HUES48 (cell line): Measurements from ENCODE around the gene TCP1.

Experiments
- H3K27ac ChIP-seq: one replicate; pipeline ENCODE4 v1.7.0; 2013; ENCODE audit warnings: low read depth, low read length, inconsistent platforms
- H3K27me3 ChIP-seq: 2 replicates; pipeline ENCODE4 v1.6.1; 2013; ENCODE audit warnings: mild to moderate bottlenecking, low read length; ENCODE audit not compliant: control insufficient read depth, insufficient read depth
- H3K36me3 ChIP-seq: 2 replicates; pipeline ENCODE4 v1.6.1; 2013; ENCODE audit warnings: low read length; ENCODE audit not compliant: control insufficient read depth, insufficient read depth
- H3K4me1 ChIP-seq: 2 replicates; pipeline ENCODE4 v1.6.1; 2013; ENCODE audit warnings: mild to moderate bottlenecking, low read length; ENCODE audit not compliant: control insufficient read depth, insufficient read depth
- H3K4me3 ChIP-seq: 2 replicates; pipeline ENCODE4 v1.5.1; 2013; ENCODE audit warnings: mild to moderate bottlenecking, low read depth, low read length
- H3K9ac ChIP-seq: 2 replicates; pipeline ENCODE4 v1.6.1; 2013; ENCODE audit warnings: mild to moderate bottlenecking, low read depth, low read length, moderate library complexity
- H3K9me3 ChIP-seq: 2 replicates; pipeline ENCODE4 v1.6.1; 2013; ENCODE audit warnings: low read length; ENCODE audit not compliant: control insufficient read depth, insufficient read depth

TCP1 gene

DNA sequence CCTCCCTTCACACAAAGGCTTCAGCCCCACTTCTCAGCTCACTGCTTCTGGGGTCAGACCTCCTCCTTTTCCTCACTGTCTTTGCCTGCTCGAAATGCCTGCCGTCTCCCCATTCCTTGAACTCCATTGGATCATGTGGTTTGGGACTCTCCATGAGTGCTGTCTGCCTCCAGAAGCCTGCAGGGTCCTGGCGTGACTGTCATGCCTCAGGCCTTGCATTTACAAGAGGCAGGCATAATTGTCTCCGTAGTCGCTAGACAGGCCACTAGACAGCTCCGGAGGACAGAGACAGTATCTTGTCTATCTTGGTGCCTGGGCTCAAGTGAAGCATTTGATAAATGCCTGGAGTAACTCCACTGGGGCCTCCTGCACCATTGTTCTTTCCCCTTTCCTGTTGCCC lies 26.0 kb upstream of the TCP1 start:
- no peaks in the 10 kb centered on the region for H3K9me3 ChIP-seq
- H3K4me1 ChIP-seq = no peaks in the 10 kb centered on the region

DNA sequence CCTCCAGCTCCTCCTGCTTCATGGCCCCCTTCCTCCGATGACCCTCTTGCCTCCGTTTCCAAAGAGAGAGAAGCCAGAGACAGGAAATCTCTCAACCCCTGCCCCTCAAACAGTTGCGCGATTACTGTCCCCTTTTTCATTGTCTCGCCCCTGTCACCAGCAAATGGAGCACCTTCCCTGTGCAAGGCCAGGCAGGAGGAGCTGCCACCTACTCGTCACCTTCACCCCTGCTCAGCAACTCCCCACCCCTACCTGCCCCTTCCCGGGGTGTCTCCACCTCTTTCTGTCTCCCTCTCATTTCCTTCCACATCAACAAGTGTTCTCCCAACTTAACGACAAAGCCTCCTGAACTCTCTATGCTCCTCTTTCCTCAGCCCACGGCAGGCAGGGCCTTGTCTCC lies 24.4 kb upstream of the TCP1 start:
- no peak overlapping the region for H3K9ac ChIP-seq
- no peaks in the 10 kb centered on the region for H3K36me3 ChIP-seq
- no peaks in the 10 kb centered on the region for H3K27me3 ChIP-seq
- H3K4me1 ChIP-seq = no peaks in the 10 kb centered on the region
- H3K4me3 ChIP-seq = no peak overlapping the region
- H3K27ac ChIP-seq = no peak overlapping the region
- H3K9me3 ChIP-seq = no peaks in the 10 kb centered on the region

More for the DNA sequence above, 26.0 kb upstream of the TCP1 start:
- Histone ChIP-seq H3K27ac (no peak overlapping the region), H3K27me3 (no peaks in the 10 kb centered on the region), H3K4me3 (no peak overlapping the region), H3K9ac (no peak overlapping the region), H3K36me3 (no peaks in the 10 kb centered on the region)

DNA sequence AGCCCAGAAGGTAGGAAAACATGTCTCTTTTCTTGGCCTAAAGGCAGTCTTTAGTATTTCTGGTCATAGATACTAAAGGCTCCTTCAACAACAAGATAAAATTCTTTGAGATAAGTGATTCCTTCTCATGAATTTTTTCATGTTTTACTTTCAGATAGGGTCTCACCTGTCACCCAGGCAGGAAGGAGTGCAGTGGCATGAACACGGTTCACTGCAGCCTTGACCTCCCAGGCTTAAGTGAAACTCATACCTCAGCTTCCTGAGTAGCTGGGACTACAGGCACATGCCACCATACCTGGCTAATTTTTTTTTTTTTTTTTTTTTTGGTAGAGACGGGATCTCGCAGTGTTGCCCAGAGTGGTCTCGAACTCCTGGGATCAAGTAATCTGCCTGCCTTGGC lies 19.7 kb upstream of the TCP1 start:
- H3K4me1 ChIP-seq = no peaks in the 10 kb centered on the region
- no peaks in the 10 kb centered on the region for H3K9me3 ChIP-seq
- no peaks in the 10 kb centered on the region for H3K36me3 ChIP-seq
- H3K27me3 ChIP-seq = no peaks in the 10 kb centered on the region
- no peak overlapping the region for H3K27ac ChIP-seq
- H3K4me3 ChIP-seq = no peak overlapping the region
- H3K9ac ChIP-seq = no peak overlapping the region

DNA sequence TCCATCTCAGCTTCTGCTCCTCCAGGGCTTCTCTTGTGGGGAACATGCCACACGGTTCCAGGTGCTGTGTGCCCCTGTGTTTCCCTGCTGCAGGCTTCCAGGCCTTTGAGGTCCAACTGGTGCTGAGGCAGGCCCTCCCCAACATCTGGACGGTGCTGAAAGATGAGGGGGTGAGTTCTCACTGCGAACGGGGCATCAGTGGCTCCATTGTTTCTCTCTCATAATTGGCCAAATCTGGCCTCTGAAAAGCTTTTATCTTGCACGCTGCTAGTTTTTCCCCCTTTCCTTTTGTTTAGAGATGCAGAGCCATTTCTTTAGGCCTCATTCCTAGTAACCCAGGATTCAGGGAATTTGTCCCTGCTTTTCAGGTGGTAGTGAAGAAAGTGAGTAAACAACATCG lies 19.2 kb upstream of the TCP1 start:
- no peaks in the 10 kb centered on the region for H3K36me3 ChIP-seq
- no peak overlapping the region for H3K27ac ChIP-seq
- H3K9me3 ChIP-seq = no peaks in the 10 kb centered on the region
- no peak overlapping the region for H3K4me3 ChIP-seq
- H3K9ac ChIP-seq = no peak overlapping the region
- H3K4me1 ChIP-seq = no peaks in the 10 kb centered on the region
- H3K27me3 ChIP-seq = no peaks in the 10 kb centered on the region

DNA sequence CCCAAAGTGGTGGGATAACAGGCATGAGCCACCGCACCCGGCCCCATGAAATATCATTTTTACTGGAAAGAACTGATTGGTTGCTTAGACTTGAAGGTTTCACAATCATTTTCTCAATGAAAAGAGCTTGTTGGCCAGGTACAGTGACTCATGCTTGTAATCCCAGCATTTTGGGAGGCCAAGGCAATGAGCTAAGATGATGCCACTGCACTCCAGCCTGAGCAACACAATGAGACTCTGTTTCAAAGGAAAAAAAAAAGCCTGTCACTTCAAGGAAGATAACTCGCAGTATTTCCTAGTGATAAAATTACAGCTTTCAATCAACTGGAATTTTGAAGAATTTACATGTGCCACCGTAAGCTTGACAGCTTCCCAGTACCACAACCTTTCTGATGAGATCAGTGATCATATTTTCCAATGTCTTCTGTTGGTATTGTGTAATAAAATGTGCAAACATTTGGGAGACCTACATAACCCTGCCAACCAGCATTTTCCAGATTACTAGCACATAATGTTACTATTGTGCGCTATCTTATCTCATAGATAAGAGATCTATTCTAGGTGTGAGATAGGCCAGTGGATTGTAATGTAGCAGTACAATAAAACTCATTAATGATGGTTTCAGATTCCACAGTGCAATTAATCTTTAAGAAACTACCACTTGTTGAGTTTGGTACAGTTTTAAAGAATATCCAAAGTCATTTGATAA lies 17.9 kb upstream of the TCP1 start:
- Histone ChIP-seq H3K27ac (no peak overlapping the region), H3K9me3 (no peaks in the 10 kb centered on the region), H3K4me1 (no peaks in the 10 kb centered on the region), H3K9ac (no peak overlapping the region), H3K27me3 (no peaks in the 10 kb centered on the region), H3K36me3 (no peaks in the 10 kb centered on the region), H3K4me3 (no peak overlapping the region)

DNA sequence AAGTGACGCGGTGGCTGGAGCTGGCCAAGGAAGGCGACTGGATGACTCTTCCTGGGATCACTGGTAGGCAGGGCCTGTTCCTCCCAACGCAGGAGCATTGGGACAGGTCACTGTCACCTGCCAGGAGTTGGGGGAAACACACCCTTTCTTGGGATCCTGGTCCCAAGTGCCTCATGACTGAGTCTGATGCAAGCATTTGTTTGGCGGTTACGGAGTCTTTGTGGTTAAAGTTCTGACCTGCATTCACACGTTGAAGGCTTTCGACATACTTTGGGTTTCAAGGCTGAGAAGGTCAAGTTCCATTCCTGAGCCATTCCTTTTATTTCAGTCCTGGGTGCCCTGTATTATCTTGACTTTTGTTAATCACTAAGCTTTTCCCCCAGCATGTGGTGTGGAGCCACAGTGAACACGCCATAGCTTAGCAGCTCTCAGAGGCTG lies 16.6 kb upstream of the TCP1 start:
- Histone ChIP-seq H3K4me3 (no peak overlapping the region), H3K27ac (peak overlapping the region; percentile 23), H3K9me3 (no peaks in the 10 kb centered on the region), H3K36me3 (no peaks in the 10 kb centered on the region), H3K27me3 (no peaks in the 10 kb centered on the region), H3K4me1 (no peaks in the 10 kb centered on the region; the same call in 1 of the 2 replicates), H3K9ac (no peak overlapping the region)

DNA sequence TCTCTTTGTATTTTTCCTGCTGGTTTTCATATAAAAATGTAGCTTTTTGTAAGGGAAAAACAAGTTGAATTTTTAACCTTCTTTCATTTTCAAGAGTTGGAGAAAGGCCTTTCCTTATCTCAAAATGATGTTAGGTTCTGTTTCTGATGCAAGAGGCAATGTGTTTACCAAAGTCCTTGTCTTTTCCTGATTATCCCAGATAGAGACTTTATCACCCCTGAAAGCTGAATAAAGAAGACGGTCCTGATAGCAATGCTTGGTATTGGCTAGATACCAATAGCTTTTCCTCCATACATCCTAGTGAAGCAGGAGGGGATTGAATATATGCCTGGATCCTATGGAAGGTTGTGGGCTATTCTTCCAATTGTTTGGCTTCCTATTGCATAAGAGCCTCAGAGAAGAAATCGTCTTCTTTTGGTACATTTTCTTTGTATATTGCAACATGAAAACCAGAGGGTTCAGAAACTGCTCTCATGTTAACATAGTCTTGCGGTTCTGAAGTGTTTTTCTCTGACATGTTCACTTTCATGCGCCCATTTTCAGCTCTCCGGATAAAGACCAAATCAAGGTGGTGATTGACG lies 16.1 kb upstream of the TCP1 start:
- no peak overlapping the region for H3K4me3 ChIP-seq
- no peaks in the 10 kb centered on the region for H3K27me3 ChIP-seq
- no peaks in the 10 kb centered on the region for H3K36me3 ChIP-seq
- H3K9me3 ChIP-seq = no peaks in the 10 kb centered on the region
- H3K9ac ChIP-seq = no peak overlapping the region
- H3K4me1 ChIP-seq = no peaks in the 10 kb centered on the region; the same call in 1 of the 2 replicates
- peak overlapping the region; percentile 23 for H3K27ac ChIP-seq

DNA sequence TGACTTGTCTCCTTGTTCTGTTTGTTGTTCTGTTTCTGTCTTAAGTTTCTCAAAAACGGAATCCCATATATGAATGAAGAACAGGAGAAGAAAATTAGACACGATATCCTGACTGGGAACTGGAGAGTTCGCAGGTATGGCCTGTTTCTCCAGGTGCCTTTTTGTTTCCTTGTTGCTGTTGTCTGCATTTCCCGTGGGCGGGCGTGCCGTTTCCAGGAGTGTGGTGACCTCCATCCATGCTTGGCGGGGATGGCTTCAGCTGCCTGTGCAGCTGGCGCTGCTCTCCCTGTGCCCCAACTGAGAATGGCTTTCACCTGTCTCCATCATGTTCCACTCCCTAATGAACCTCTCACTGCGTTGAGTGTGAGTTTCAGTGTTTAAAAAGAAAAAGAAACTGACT lies 15.1 kb upstream of the TCP1 start:
- Histone ChIP-seq H3K9me3 (no peaks in the 10 kb centered on the region), H3K36me3 (peaks cover 4% of the 10 kb centered on the region; the same call in 1 of the 2 replicates), H3K9ac (no peak overlapping the region), H3K4me1 (no peaks in the 10 kb centered on the region; the same call in 1 of the 2 replicates), H3K4me3 (no peak overlapping the region), H3K27me3 (no peaks in the 10 kb centered on the region), H3K27ac (no peak overlapping the region)

DNA sequence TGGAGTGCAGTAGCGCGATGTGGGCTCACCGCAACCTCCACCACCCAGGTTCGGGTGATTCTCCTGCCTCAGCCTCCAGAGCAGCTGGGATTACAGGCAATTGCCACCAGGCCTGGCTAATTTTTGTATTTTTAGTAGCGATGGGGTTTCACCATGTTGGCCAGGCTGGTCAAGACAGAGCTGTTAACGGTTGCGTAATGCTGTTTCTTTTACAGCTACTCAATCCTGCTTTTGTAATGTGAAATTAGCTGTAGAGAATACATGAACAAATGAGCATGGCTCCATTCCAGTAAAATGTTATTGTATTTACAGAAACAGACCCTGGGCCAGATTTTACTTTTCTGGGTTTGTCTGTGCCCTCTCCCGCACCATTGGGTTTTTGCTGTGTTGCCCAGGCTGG lies 12.5 kb upstream of the TCP1 start:
- H3K9ac ChIP-seq = no peak overlapping the region
- no peaks in the 10 kb centered on the region; the same call in 1 of the 2 replicates for H3K4me1 ChIP-seq
- no peaks in the 10 kb centered on the region for H3K9me3 ChIP-seq
- no peak overlapping the region for H3K4me3 ChIP-seq
- H3K27ac ChIP-seq = no peak overlapping the region
- no peaks in the 10 kb centered on the region for H3K27me3 ChIP-seq
- peaks cover 29% of the 10 kb centered on the region for H3K36me3 ChIP-seq

DNA sequence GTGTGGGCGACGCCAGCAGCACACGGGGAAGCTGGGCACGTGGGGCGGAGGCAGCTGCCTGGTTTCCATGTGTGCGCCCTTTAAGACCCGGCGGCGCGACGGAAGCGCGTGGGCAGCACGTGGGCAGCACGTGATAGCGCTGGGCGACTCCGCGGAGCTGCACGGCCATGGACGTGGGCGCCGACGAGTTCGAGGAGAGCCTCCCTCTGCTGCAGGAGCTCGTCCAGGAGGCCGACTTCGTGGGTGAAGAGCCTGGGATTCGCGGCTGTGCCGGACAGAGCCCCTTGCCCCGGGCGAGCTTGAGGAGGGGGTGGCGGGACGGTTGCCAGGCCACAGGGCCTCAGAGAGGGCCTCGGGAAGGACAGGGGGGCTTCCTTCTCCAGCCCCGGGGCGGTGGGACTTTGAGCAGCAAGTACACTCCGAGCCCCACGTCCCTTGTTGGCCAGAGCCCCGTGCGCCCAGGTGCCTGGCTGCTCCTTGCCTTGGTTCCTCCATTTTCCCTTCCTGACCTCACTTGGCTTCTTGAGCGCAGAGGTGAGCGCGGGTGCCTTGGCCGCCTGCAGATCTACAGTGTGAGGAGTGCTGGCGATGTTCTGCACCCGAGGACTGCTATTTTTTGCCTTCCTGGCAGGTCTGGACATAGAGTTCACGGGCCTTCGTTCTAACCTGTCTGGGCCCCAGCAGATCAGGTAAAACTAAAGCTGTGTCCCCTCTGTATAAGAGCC lies 10.9 kb upstream of the TCP1 start, which contains the start of gene PNLDC1:
Gene PNLDC1 (plus strand): TSS at position 136 of the 725 bp plus-strand sequence. CDS start 32 bp downstream, at position 168.
- H3K36me3 ChIP-seq = peaks cover 43% of the 10 kb centered on the region
- H3K4me3 ChIP-seq = no peak within 1 kb of the TSS
- no peak within 1 kb of the TSS for H3K9ac ChIP-seq

DNA sequence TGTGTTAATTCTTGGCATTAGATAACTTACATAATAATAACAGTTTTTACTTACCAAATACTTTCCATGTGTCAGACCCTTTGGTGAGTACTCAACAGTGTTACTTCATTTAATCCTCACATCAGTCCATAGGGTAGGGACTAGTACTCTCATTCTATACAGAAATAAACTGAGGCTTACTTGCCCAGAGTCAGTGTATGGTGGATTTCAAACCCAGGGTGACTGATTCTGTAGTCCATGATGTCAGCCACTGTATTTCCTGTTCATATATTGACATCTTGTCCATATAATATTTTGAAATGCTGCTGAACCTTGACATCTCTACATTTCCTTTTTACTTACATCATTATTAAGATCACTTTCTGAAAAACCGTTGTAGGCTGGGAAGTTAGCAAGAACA lies 8.2 kb upstream of the TCP1 start:
- Histone ChIP-seq H3K36me3 (peaks cover 62% of the 10 kb centered on the region), H3K27me3 (no peaks in the 10 kb centered on the region), H3K9me3 (no peaks in the 10 kb centered on the region), H3K4me3 (no peak overlapping the region), H3K9ac (no peak overlapping the region), H3K4me1 (no peaks in the 10 kb centered on the region; the same call in 1 of the 2 replicates), H3K27ac (no peak overlapping the region)

More for the DNA sequence above, 10.9 kb upstream of the TCP1 start, which contains the start of gene PNLDC1:
- Histone ChIP-seq H3K27me3 (no peaks in the 10 kb centered on the region), H3K9me3 (no peaks in the 10 kb centered on the region), H3K27ac (no peak within 1 kb of the TSS), H3K4me1 (no peaks in the 10 kb centered on the region; the same call in 1 of the 2 replicates)
